OCI-LY1 (cell line): ENCODE data around the gene ERRFI1.

ENCODE experiments used
- EZH2 ChIP-seq: fragments of 200-600 bp; sonication (generic), shearing (Covaris generic); IDR thresholded peaks from 2 replicates; pipeline ENCODE4 v1.8.0; 2017; ENCODE audit warnings: borderline replicate concordance, mixed run types, mild to moderate bottlenecking, antibody characterized with exemption, low read length, moderate library complexity, mixed read lengths
- TF ChIP-seq, protein P1 (sequence below): fragments of 200-600 bp; sonication (generic), shearing (Covaris generic); IDR thresholded peaks from 2 replicates; pipeline ENCODE4 v1.5.1; 2017; ENCODE audit warnings: mild to moderate bottlenecking, antibody characterized with exemption, low read length, moderate library complexity, mixed read lengths

DNA sequence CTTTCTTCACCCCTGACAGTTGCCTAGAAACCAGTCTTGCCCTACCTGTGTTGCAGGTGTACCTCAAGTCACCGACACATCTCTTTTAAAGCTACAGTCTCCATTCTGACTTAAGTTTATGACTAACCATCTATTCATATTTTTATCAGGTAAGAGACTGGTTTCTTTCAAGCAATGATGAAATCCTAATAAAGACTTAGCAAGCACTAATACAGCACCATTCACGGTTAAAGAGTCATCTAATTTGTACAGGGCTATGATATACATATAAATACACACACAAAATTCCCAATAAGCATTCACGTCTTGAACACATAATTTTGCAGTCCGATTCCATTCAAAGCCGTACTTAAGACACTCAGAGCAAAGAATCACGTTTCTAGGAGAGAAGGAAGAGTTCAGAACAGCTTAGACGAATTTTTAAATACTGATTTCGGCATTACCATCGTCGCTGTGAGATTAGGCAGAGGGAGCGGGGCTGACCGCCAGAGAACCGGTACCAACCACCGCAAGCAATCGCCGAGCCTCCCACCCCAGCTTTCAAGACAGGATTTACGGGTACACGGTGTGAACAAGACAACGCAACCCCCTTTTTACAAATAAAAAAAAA, 943 bp downstream of the ERRFI1 start:
- TF ChIP-seq, protein P1, sequence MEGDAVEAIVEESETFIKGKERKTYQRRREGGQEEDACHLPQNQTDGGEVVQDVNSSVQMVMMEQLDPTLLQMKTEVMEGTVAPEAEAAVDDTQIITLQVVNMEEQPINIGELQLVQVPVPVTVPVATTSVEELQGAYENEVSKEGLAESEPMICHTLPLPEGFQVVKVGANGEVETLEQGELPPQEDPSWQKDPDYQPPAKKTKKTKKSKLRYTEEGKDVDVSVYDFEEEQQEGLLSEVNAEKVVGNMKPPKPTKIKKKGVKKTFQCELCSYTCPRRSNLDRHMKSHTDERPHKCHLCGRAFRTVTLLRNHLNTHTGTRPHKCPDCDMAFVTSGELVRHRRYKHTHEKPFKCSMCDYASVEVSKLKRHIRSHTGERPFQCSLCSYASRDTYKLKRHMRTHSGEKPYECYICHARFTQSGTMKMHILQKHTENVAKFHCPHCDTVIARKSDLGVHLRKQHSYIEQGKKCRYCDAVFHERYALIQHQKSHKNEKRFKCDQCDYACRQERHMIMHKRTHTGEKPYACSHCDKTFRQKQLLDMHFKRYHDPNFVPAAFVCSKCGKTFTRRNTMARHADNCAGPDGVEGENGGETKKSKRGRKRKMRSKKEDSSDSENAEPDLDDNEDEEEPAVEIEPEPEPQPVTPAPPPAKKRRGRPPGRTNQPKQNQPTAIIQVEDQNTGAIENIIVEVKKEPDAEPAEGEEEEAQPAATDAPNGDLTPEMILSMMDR = no peak
- TF ChIP-seq EZH2 = no peak
